Brain microvascular endothelial cell (primary cell): ENCODE data around the gene ZBTB25.

Experiments used
- DNase-seq: peaks from one replicate; pipeline ENCODE4 v3.0.0-alpha.2; 2020
- H3K27ac ChIP-seq: fragments of 250-450 bp; sonication (Bioruptor Pico); 2 replicates; pipeline ENCODE4 v1.5.1; 2020; ENCODE audit warnings: mild to moderate bottlenecking, moderate library complexity
- H3K27me3 ChIP-seq: fragments of 250-450 bp; sonication (Bioruptor Pico); replicated peaks from 2 replicates; pipeline ENCODE4 v1.5.1; 2020; ENCODE audit warnings: mild to moderate bottlenecking
- H3K36me3 ChIP-seq: fragments of 250-450 bp; sonication (Bioruptor Pico); replicated peaks from 2 replicates; pipeline ENCODE4 v1.5.1; 2020; ENCODE audit warnings: mild to moderate bottlenecking
- H3K4me3 ChIP-seq: 2 replicates; pipeline ENCODE4 v1.5.1; 2011; ENCODE audit warnings: low read depth, mild to moderate bottlenecking, control low read depth, low read length, moderate library complexity
- in situ Hi-C: cut with HindIII; loops from 2 replicates; pipeline ENCODE4 v1.10.0; 2017; ENCODE audit warnings: low sequenced_read_pairs, low pct_ligation_motif_present
- TF ChIP-seq, protein P1 (sequence below): IDR thresholded peaks from 2 replicates; pipeline ENCODE4 v1.5.1; 2011; ENCODE audit warnings: low read depth, mild to moderate bottlenecking, moderate library complexity, low read length, control low read depth, inconsistent platforms; ENCODE audit errors: missing control alignments

The ZBTB25 gene

GRCh38 chr14:64463195-64463594, 40.4 kb downstream of the ZBTB25 start:
- in situ Hi-C loops = no loop called here
- Histone ChIP-seq H3K27ac (no peak overlapping the region), H3K36me3 (peaks cover 3% of the 10 kb centered on the region), H3K4me3 (no peak overlapping the region), H3K27me3 (no peaks in the 10 kb centered on the region)
- no peak for DNase-seq
- TF ChIP-seq, protein P1, sequence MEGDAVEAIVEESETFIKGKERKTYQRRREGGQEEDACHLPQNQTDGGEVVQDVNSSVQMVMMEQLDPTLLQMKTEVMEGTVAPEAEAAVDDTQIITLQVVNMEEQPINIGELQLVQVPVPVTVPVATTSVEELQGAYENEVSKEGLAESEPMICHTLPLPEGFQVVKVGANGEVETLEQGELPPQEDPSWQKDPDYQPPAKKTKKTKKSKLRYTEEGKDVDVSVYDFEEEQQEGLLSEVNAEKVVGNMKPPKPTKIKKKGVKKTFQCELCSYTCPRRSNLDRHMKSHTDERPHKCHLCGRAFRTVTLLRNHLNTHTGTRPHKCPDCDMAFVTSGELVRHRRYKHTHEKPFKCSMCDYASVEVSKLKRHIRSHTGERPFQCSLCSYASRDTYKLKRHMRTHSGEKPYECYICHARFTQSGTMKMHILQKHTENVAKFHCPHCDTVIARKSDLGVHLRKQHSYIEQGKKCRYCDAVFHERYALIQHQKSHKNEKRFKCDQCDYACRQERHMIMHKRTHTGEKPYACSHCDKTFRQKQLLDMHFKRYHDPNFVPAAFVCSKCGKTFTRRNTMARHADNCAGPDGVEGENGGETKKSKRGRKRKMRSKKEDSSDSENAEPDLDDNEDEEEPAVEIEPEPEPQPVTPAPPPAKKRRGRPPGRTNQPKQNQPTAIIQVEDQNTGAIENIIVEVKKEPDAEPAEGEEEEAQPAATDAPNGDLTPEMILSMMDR = no peak

GRCh38 chr14:64461221-64461620, 42.4 kb downstream of the ZBTB25 start:
- DNase-seq = no peak
- Histone ChIP-seq H3K4me3 (no peak overlapping the region), H3K27me3 (no peaks in the 10 kb centered on the region), H3K36me3 (peaks cover 3% of the 10 kb centered on the region), H3K27ac (no peak overlapping the region)
- TF ChIP-seq, protein P1 = no peak
- in situ Hi-C loops = no loop called here

DNA sequence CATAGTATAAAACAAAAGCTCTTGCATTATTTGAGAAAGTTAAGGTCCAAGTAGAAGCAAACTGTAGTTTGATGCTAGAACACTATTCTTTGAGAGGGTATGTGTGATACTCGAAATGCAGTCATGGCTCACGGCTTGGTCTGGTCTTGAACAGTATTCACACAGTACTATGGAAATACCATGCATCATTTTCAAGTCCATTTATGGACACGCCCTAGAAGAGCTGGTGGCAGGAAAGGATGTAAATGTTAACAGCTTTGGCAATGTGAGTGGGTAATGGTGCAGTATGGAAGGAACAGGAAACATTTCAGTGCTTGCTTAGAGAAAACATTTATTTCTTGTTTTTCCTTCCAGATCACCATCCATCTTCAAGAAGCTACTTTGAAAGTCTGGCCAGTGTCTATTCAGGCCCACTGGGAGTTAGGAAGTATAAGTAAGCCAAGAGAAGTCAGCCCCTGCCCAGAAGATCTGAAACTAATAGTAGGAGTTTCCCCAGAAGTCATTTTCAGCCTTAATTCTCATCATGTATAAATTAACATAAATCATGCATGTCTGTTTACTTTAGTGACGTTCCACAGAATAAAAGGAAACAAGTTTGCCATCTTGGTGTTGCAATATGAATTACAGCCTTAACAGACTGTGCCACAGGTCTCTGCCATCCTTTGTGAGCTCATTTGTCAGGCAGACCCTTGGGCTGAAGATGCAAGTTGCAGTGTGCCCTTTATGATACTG, 44.1 kb downstream of the ZBTB25 start:
- Histone ChIP-seq H3K27me3 (no peaks in the 10 kb centered on the region), H3K4me3 (no peak overlapping the region), H3K36me3 (peaks cover 11% of the 10 kb centered on the region), H3K27ac (no peak overlapping the region)
- in situ Hi-C loops = no loop called here
- TF ChIP-seq, protein P1 = no peak
- DNase-seq = no peak

DNA sequence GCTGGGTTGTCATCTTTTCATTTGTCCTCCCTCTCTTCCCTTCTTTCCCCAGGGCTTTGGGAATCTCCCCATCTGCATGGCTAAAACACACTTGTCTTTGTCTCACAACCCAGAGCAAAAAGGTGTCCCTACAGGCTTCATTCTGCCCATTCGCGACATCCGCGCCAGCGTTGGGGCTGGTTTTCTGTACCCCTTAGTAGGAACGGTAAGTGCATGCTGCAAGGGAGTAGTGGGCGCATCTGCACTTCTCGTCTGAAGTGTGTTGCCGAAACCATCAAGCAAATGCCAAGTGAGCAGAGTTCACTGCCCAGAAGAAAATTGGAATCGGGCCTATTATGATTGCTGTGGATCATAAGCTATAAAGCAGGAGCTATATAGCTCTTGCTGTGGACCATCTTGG, 49.0 kb downstream of the ZBTB25 start:
- Histone ChIP-seq H3K27me3 (no peaks in the 10 kb centered on the region), H3K36me3 (peaks cover 24% of the 10 kb centered on the region)

DNA sequence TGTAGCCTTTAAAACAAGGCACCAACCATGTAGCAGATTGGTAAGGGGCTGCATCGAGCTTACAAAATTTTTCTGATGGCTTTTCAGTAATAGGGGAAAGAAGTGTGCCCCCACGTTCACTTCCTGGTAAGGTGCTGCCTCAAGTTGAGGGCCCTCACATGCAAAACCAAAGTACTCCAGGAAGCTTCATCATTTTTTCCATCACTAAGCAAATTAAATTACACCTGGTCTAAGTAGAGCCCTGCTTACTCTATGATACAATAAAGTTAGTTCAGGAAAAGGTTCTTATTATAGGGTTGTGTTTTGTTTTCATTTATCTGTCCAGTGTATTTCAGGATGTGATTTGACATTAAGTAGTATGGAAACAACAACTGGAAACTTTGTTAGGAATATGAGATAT, 53.4 kb downstream of the ZBTB25 start:
- DNase-seq = no peak
- TF ChIP-seq, protein P1 = no peak
- Histone ChIP-seq H3K27ac (no peak overlapping the region), H3K27me3 (no peaks in the 10 kb centered on the region), H3K36me3 (peaks cover 23% of the 10 kb centered on the region), H3K4me3 (no peak overlapping the region)
- in situ Hi-C loops = no loop called here

More for the DNA sequence above, 49.0 kb downstream of the ZBTB25 start:
- Histone ChIP-seq H3K27ac (no peak overlapping the region), H3K4me3 (no peak overlapping the region)
- TF ChIP-seq, protein P1 = no peak
- no peak for DNase-seq
- in situ Hi-C loops = no loop called here
